NCI-H82 (cell line): ENCODE data around the gene SNX24.
"Not testable (repeated sequence)": the region's sequence is repeated elsewhere in the genome, so short reads cannot be mapped to it uniquely, and the experiment has no call there.

Source experiments
- DNase-seq: peaks from one replicate; lab custom pipeline; 2025; lab: John Stamatoyannopoulos, UW

Gene SNX24

DNA sequence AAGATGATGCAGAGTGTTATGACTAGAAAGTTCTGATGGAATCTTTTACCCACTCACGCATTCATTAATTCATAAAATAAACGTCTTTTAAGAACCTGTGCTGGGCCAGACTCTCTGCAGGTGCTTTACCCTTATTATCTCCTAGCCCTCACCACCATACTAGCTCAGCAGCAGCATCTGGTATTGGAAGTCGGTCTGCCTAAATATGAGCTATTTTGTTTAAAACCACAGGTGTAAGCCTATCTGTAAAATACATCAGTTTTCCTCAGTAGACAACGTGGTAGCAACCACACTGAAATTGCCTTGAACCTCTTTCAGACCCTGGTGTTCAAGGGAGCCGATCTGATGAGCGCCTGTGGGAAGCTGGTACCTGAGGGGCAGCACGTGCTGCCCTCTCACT, 121.7 kb downstream of the SNX24 start:
- DNase-seq: no peak

DNA sequence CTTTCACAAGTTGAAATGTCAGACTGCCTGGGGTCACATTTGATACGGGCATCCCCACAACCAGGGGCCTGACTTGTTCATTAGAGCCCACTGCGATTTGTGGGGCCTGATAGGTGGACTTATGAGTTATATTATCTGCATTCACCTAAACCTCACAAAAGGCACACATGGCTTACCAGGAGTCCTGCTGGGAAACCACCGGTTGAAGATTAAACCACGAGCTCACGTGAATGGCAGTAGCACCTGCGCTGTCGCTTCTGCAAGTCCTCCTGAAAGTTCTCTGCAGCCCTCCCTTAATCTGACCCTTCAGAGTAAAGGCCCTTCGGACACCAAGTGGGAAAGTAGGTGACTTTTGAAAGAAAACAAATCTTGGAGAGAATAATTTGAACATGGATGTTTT, 122.2 kb downstream of the SNX24 start:
- no peak for DNase-seq

DNA sequence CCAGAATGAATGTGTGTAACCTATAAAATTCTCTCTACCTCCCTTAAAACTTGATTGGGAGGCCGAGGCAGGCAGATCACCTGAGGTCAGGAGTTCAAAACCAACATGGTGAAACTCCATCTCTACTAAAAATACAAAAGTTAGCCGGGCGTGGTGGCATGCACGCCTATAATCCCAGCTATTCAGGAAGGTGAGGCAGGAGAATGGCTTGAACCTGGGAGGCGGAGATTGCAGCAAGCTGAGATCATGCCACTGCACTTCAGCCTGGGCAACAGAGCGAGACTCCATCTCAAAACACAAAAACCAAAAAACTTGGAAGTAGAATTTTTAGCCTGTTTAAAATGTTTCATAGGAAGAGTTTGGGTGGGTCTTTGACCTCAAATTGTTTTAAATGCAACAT, 122.6 kb downstream of the SNX24 start:
- not testable (repeated sequence) for DNase-seq

- DNase-seq: no peak
These were observed 125.9 kb downstream of the SNX24 start for GRCh38 chr5:122971333-122971732.

- DNase-seq: no peak
These were observed 127.5 kb downstream of the SNX24 start for GRCh38 chr5:122972877-122973276.

- DNase-seq: not testable (repeated sequence)
These were observed 128.3 kb downstream of the SNX24 start for GRCh38 chr5:122973759-122974158.

GRCh38 chr5:122974251-122974650, 128.8 kb downstream of the SNX24 start:
- not testable (repeated sequence) for DNase-seq

DNA sequence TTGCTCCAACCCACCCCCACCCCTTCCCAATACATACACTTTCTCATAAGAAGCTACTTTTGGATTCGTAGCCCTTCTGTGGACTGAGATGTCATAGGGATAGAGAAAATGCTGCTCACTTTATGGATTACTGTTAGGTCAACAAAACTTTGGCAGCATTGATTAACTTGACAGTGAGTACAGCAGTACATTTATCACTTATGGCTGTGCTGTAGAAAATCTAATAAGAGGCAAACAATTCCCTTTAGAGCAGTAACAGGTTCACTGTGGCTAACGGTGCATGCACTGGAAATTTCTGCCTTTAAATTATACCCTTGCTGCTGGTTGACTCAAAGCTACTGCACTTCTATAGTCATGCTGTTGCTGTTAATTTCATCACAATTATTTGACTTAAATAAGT, 131.9 kb downstream of the SNX24 start:
- no peak for DNase-seq

- no peak for DNase-seq
These were observed 132.7 kb downstream of the SNX24 start for GRCh38 chr5:122978068-122978467.

- no peak for DNase-seq
These were observed 133.4 kb downstream of the SNX24 start for GRCh38 chr5:122978644-122979297.

DNA sequence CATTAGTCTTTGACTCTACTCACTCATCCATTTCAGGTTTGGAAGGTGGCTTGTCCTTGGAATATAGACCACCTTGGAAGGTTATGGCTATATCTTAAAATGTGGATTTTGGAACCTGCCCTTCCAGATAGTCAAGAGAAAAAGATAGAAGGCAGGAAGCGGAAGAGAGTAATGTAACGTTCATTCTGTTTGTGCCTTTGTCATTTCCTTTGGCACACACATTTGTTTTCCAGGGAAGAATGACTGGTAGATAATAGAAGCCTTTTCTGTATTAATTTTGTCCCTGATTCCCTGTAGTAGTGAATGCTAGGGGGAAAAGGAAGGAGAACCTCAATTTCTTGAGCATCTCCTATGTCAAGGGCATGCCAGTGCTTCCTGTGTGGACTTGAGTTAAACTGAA, 136.4 kb downstream of the SNX24 start:
- no peak for DNase-seq

- no peak for DNase-seq
These were observed 137.0 kb downstream of the SNX24 start for GRCh38 chr5:122982376-122982775.

DNA sequence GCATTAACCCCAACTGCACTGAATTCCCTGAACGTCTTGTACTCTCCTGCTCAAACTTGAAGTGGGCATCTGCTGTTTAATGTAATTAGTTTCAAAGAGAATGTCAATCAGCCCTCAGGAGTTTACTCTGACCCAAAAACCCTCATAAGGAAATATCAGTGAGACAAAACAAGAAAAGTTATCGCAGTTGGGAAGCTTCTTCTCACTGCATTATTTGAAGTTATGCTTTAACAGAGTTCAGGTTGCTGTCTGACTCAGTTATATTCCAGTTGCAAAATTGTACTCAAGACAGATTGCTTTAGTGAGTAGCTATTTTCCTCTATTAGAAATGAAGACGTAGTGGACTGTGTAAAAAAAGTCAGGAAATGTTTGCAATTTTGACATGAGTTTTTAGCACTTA, 139.0 kb downstream of the SNX24 start:
- peak; percentile 1 for DNase-seq

DNA sequence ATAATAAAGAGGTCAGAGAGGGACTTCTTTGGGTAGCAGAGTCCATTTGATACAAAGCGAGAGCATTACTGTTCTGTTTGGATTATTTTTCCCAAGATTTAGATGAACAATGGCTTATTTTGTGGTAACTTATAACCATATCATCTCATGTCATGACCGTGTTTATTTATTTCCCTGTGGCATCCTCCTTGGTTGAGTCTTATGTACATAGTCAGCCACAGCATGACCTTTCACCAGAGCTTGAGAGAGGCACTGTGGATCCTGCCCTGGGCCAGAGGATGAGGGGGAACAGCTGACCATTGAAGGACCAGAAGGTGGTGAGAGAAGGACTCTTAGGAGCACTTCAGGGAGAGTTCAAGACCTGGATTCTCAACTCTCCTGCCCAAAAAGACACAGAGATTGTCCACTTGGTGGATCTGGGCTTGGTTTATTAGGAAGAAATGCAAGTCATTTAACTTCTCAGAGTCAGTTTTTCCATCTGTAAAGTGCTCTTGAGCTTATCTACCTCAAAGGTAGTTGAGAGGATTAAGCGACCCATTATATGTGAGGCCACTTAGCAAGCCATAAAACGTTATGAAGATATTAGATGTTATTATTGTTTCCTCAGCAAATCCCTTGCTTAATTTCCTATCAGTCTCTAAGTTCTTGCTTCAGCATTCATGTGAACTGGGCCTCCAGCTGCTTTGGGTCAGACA, 139.7 kb downstream of the SNX24 start:
- no peak for DNase-seq

DNA sequence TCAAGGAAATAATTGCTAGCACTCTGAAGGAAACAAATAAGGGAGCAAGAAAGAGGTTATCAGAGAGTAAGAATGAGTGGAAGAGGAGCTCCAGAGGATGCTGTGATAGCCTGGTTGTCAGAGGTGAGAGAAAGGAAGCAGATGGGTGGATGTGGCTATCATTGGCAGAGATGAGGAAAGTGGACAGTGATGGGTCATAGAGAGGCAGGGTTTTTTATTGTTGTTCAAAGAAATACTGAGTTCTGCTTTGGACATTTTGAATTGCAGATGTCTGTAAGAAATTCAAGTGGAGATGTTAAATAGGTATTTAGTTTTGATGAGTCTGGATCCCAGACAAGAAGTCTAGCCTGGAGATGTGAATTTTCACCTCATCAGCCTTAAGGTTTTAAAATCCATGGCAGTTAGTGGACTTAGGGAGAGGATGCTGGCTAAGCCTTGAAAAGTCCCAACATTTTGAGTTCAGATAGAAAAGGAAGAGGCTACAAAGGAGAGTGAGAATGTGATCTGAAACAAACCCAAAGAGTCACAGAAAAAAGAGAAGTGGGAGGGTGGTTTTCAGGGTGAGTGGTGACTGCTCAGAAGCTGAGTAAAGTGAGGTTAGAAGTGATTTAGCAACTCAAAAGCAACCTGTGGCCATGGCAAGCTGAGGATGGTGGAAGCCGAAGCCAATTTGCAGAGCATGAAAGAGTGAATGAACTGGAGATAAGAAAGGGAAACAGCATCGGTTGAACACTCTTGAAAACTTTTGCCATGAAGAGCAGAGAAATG, 140.7 kb downstream of the SNX24 start:
- no peak for DNase-seq

DNA sequence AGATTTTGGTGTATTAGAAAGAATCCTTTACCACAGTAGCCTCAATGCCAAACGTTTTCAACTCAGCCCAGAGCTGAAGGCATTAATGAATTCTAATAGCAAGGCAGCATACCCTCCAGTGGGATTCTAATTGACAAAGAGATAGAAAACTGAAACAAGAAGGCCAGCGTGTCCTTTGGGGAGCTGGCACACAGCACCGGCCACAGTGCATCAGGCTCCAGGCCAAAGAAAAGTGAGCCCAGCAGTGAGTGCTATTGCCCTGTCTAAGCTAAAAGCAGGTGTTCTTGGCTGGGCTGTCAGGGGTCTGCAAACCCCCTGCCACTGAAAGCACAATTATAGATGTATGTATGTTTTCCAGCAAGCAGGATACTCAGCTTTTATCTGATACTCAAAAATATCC, 150.7 kb downstream of the SNX24 start:
- no peak for DNase-seq

- peak; percentile 1 for DNase-seq
These were observed 151.9 kb downstream of the SNX24 start for GRCh38 chr5:122997294-122997693.

- peak; percentile 10 for DNase-seq
These were observed 154.6 kb downstream of the SNX24 start for GRCh38 chr5:122999947-123000563.

GRCh38 chr5:123000731-123001130, 155.3 kb downstream of the SNX24 start:
- peak; percentile 74 for DNase-seq

GRCh38 chr5:123001808-123002207, 156.4 kb downstream of the SNX24 start:
- DNase-seq: peak; percentile 27

DNA sequence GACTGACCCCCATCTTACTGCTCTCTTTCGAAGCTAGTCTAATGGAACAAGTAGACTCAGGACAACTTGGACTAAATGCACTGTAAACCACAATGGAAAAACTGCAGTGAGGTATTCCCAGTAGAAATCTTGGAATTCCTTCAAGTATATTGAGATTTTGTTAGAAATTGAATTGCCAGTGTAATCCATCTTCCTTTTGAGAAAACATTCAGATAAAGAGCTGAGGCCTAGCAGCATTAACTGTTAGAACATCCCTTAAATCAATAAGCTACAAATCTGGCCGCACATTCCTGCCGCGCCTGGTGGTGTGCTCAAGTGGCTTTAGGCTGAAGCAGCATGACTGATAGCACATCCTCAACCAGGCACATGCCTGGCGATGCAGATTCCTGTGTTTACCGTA, 161.8 kb downstream of the SNX24 start:
- no peak for DNase-seq

DNA sequence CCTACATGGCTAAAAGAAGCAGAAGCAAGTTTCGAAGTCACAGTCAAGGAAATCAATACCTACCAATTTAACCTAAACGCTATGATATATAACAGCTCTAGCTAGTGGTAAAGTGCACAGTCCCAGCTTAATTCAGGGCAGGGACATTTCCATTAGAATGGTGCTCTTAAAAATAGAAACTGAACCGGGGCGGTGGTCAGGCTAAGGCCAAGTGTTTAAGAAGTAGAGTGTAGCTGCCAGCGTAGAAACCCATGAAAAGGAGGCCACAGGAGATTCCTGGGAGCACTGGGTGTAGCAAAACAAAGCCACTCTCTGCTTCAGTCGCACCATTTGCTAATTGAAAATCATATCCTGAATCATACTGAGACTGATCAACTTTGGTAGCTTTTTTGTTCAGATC, 162.3 kb downstream of the SNX24 start:
- no peak for DNase-seq

- no peak for DNase-seq
These were observed 166.9 kb downstream of the SNX24 start for GRCh38 chr5:123012321-123012720.
